GM23338 (cell line): ENCODE data around the gene MICAL1.

Source experiments
- CTCF ChIP-seq, 2 experiments: fragments of 200-600 bp in 1 of 2; sonication (generic) in 1 of 2; conservative IDR thresholded peaks; 2 replicates each; pipeline versions ENCODE4 v1.5.1 to v1.6.1; 2016 to 2017; ENCODE audit warnings: antibody characterized with exemption in 2 of 2, low read depth in 2 of 2, mild to moderate bottlenecking in 2 of 2, moderate library complexity in 1 of 2
- EZH2 ChIP-seq: fragments of 200-600 bp; sonication (generic); IDR thresholded peaks from one replicate; pipeline ENCODE4 v1.8.0; 2017; ENCODE audit warnings: antibody characterized with exemption, mild to moderate bottlenecking, low read depth; ENCODE audit not compliant: unreplicated experiment
- POLR2AphosphoS5 ChIP-seq: IDR thresholded peaks from 2 replicates; pipeline ENCODE4 v1.6.1; 2016; ENCODE audit warnings: antibody characterized with exemption, low read depth
- REST ChIP-seq: IDR thresholded peaks from one replicate; pipeline ENCODE4 v1.6.1; 2018; ENCODE audit warnings: antibody characterized with exemption; ENCODE audit not compliant: unreplicated experiment
- ZNF331 ChIP-seq: fragments of 250-450 bp; sonication (Bioruptor Pico); IDR thresholded peaks from 2 replicates; pipeline ENCODE4 v1.5.0; 2020; ENCODE audit warnings: low read depth, mild to moderate bottlenecking, moderate library complexity

DNA sequence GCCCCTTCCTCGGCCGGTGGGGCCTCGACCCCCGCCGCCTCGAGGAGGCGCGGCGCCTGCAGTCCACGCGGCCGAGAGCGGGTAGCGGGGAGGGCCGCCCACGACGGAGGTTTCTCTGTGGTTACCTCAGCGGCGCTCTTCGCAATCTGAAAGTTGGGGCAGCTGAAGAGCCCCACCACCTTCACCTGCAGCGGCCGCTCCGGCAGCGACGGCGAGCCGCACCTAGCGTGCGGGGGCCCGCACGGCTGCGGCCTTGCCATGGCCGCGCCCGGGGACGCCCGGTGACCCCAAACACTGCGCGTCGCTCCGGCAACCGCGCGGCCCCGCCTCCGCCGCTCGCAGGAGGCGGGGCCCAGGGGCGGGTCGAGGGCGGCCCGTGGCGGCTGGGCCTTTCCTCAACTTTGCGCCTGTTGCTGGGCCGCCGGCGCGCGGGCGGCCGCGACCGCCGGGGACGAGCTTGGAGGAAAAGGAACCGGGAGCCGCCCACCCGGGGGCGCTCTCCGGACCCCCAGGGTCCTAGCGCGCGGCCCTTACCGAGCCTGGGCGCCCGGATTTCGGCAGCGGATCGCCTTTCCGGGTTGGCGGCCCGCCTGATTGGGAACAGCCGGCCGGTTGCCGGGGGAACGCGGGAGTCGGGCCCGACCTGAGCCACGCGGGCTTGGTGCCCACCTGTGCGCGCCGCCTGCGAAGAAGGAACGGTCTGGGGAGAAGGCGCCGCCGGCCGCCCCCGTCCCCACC, 15.1 kb downstream of the MICAL1 start, which contains the start of the genes PPIL6 and SMPD2:
- no peak for TF ChIP-seq EZH2
- TF ChIP-seq CTCF (conservative IDR thresholded peaks at IDR 0.05; ENCODE audit: low read depth in 2 of 2) = peak in 1 of 2 experiments; percentile 32; a peak in 2 of 4 replicates
- peak; percentile 45 for TF ChIP-seq POLR2AphosphoS5
- TF ChIP-seq REST = peak; percentile 17
- no peak for TF ChIP-seq ZNF331 (CRISPR knock-in tag)
